Lung (tissue), 12 donors: ENCODE results near the gene LRRC57. TPM values are rescaled to one million over a fixed set of nuclear protein-coding genes. Genes with fewer than 3 reads are reported as not detected.
A peak's percentile ranks its signal among the peaks of the same experiment; 100 is the strongest.

Experiments
- ATAC-seq: fragments of 200-7000 bp; cut with Tn5 transposase; one replicate; pipeline ENCODE4 v1.9.1; 2020; ENCODE audit warnings: moderate number of reproducible peaks; ENCODE audit not compliant: insufficient read depth, low FRiP score
- DNase-seq, 3 donors: peaks; one replicate each; pipeline ENCODE4 v3.0.0-alpha.2; 2013 to 2017
- H3K27ac ChIP-seq, 2 donors: one replicate each; pipeline ENCODE4 v1.5.1; 2013; ENCODE audit warnings: mild to moderate bottlenecking in 2 of 2, moderate library complexity in 2 of 2, control low read depth in 1 of 2, inconsistent platforms in 1 of 2, low read depth in 1 of 2, low read length in 1 of 2
- H3K27me3 ChIP-seq, 3 donors: one replicate each; pipeline ENCODE4 v1.5.1; 2013; ENCODE audit warnings: low read length in 2 of 3; ENCODE audit not compliant: control insufficient read depth in 3 of 3, insufficient read depth in 3 of 3
- H3K36me3 ChIP-seq, 4 donors: one replicate each; pipeline ENCODE4 v1.5.1; 2013; ENCODE audit warnings: low read length in 4 of 4, mild to moderate bottlenecking in 1 of 4, moderate library complexity in 1 of 4; ENCODE audit not compliant: control insufficient read depth in 4 of 4, insufficient read depth in 4 of 4
- H3K4me1 ChIP-seq, 5 donors: one replicate each; pipeline ENCODE4 v1.5.1; 2013; ENCODE audit warnings: low read length in 5 of 5, mild to moderate bottlenecking in 2 of 5, moderate library complexity in 1 of 5; ENCODE audit not compliant: control insufficient read depth in 5 of 5, insufficient read depth in 5 of 5
- H3K4me3 ChIP-seq: one replicate; pipeline ENCODE4 v1.5.1; 2013; ENCODE audit warnings: mild to moderate bottlenecking, control low read depth, moderate library complexity
- H3K9ac ChIP-seq, 2 donors: one replicate each; pipeline ENCODE4 v1.5.1; 2013; ENCODE audit warnings: low read length in 2 of 2, control low read depth in 1 of 2; ENCODE audit not compliant: insufficient read depth in 1 of 2
- H3K9me3 ChIP-seq, 4 donors: one replicate each; pipeline ENCODE4 v1.5.1; 2013; ENCODE audit warnings: low read length in 3 of 4, mild to moderate bottlenecking in 1 of 4, moderate library complexity in 1 of 4; ENCODE audit not compliant: control insufficient read depth in 4 of 4, insufficient read depth in 3 of 4
- CTCF ChIP-seq: IDR thresholded peaks from 2 replicates; pipeline ENCODE4 v1.5.1; 2012; ENCODE audit warnings: mild to moderate bottlenecking; ENCODE audit errors: control extremely low read depth, extremely low read depth
- WGBS, 2 donors: extraction: QIAGEN DNeasy Blood & Tissue Kit; methylation state at CpG; one replicate each; pipeline ENCODE4 v1.1.7; 2013; 5-methylcytosine and 5-hydroxymethylcytosine counted together
- polyA plus RNA-seq, 2 donors: library from polyadenylated mRNA; stranded (reverse); fragments of 200-250 nt; gene quantifications; one replicate each; pipeline ENCODE4 v1.2.1, GENCODE V29; 2013
- total RNA-seq, 2 donors: library from RNA; depleted of rRNA in 1 of 2; stranded (reverse); fragments of >200 nt in 1 of 2; gene quantifications; one replicate each; pipeline ENCODE4 v1.2.1, GENCODE V29; 2014 to 2021
- donor health status: control.
- donor health status: control.
- donor health status: Bipolar disorder and iron deficiency.
- donor health status: healthy.
- donor health status: DM: yes; HTN: yes; CAD: no.

LRRC57 gene
- total and polyA plus RNA-seq, 4 donors, result 6.9 to 31.9 (median 19.1) TPM

- peaks cover 0 to 1% (median 0%) of the 10 kb centered on the region in 4 donors for H3K36me3 ChIP-seq
- DNase-seq (peak; percentile 97 to 98 (median 97)), ATAC-seq (peak; percentile 46)
- WGBS, 2 donors, result 0% methylated on average over 51 of the region's 51 CpGs
- peak within 1 kb of the TSS; percentile 92 for H3K4me3 ChIP-seq
- H3K27ac ChIP-seq, result peak within 1 kb of the TSS; percentile 98 to 99
- H3K4me1 ChIP-seq, result peaks cover 0 to 15% (median 7%) of the 10 kb centered on the region in 5 donors
- no peak for TF ChIP-seq CTCF
- peak within 1 kb of the TSS; percentile 97 to 99 for H3K9ac ChIP-seq
- no peaks in the 10 kb centered on the region for H3K27me3 ChIP-seq
- no peaks in the 10 kb centered on the region for H3K9me3 ChIP-seq
Measured at GRCh38 chr15:42490671-42491538, 57.7 kb downstream of the LRRC57 start, which contains the start of gene ZNF106. Gene ZNF106 (minus strand): TSS chr15:42491141. CDS start chr15:42472289, 18,852 bp downstream.

DNA sequence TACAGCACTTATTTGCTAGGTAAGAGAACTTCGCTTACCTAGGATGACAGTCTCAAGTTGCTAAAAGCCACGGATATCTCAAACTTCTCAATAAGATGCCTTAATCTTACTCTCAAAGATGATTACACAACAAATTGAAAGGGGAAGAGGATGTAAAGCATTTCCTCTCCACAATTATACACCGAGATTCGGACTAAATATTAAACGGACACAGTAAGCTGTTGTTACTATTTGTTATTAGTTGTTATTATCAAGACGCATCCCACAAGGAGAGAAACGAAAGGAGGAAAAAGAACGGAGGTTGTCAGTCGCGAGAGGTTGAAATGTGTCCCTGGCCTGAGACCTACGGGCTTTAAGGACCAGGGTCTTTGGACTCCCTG lies 58.3 kb downstream of the LRRC57 start:
- peaks cover 0 to 15% (median 6%) of the 10 kb centered on the region in 5 donors for H3K4me1 ChIP-seq
- no peak for TF ChIP-seq CTCF
- H3K4me3 ChIP-seq, result peak overlapping the region; percentile 92
- peak overlapping the region; percentile 98 to 99 for H3K27ac ChIP-seq
- ATAC-seq (no peak), DNase-seq (peak in 2 of 3 donors; percentile 48 to 73)
- peaks cover 0 to 3% (median 1%) of the 10 kb centered on the region in 4 donors for H3K36me3 ChIP-seq
- H3K27me3 ChIP-seq, result no peaks in the 10 kb centered on the region
- no peaks in the 10 kb centered on the region for H3K9me3 ChIP-seq
- H3K9ac ChIP-seq, result peak overlapping the region; percentile 91 to 97
- WGBS, 2 donors, result 1 to 2% methylated on average over 11 of the region's 11 CpGs

Other genes starting within 250 kb of the LRRC57 start
- 10 to 100 TPM; 20.9 to 28.4 TPM for gene CAPN3, start 189.3 kb downstream of the LRRC57 start, total RNA-seq
- gene CAPN3, start 189.3 kb downstream of the LRRC57 start, polyA plus RNA-seq, result 10 to 100 TPM; 12.1 to 56.6 TPM
- gene ZNF106, start 57.7 kb downstream of the LRRC57 start, total RNA-seq, result 10 to 100 TPM; 63.6 to 67.5 TPM
- 10 to 100 TPM; 10.9 to 18.8 TPM for gene ZNF106, start 57.7 kb downstream of the LRRC57 start, polyA plus RNA-seq
- gene SNAP23, start 53.2 kb downstream of the LRRC57 start, total RNA-seq, result 10 to 100 TPM; 59.3 to 96.0 TPM
- gene SNAP23, start 53.2 kb downstream of the LRRC57 start, polyA plus RNA-seq, result 10 to 100 TPM; 58.2 to 66.5 TPM
- gene HAUS2, start within 50 bp of the LRRC57 start, total RNA-seq, result 10 to 100 TPM; 19.4 to 32.3 TPM
- 10 to 100 TPM; 12.9 to 13.5 TPM for gene HAUS2, start within 50 bp of the LRRC57 start, polyA plus RNA-seq
- 10 to 100 TPM; 12.3 to 27.6 TPM for gene STARD9, start 26.8 kb upstream of the LRRC57 start, total RNA-seq
- 1 to 10 TPM; 2.4 to 9.3 TPM for gene STARD9, start 26.8 kb upstream of the LRRC57 start, polyA plus RNA-seq
- gene CDAN1, start 188.3 kb upstream of the LRRC57 start, total RNA-seq, result 10 to 100 TPM; 13.8 to 15.2 TPM
- gene CDAN1, start 188.3 kb upstream of the LRRC57 start, polyA plus RNA-seq, result 10 to 100 TPM in 1 of 2 donors, 1 to 10 TPM in 1; 4.2 to 10.6 TPM